Keratinocyte (primary cell): Measurements from ENCODE around the gene CYB561. TPM values are rescaled to one million over a fixed set of nuclear protein-coding genes. Genes with fewer than 3 reads are reported as not detected.

Experiments
- DNase-seq: peaks from one replicate; pipeline ENCODE4 v3.0.0-alpha.2; 2011; ENCODE audit warnings: low read depth, missing footprints, low spot score
- FAIRE-seq: peaks from 2 replicates; lab custom pipeline; 2011; peaks lifted over from hg19 to GRCh38; lab: Jason Lieb, UNC
- H2AFZ ChIP-seq: 2 replicates; pipeline ENCODE4 v1.6.0; 2012; ENCODE audit warnings: low read length, control low read depth, inconsistent platforms; ENCODE audit not compliant: control insufficient read depth
- H3K27ac ChIP-seq: 2 replicates; pipeline ENCODE4 v1.5.1; 2011; ENCODE audit warnings: low read length; ENCODE audit not compliant: control insufficient read depth, insufficient read depth
- H3K27me3 ChIP-seq: 3 replicates; pipeline ENCODE4 v1.6.0; 2011; ENCODE audit warnings: low read length; ENCODE audit not compliant: control insufficient read depth, insufficient read depth; ENCODE audit errors: extremely low read depth
- H3K36me3 ChIP-seq, 2 experiments: 2 replicates in 1 of 2; 3 replicates in 1 of 2; pipeline ENCODE4 v1.5.1; 2011; ENCODE audit warnings: low read length in 2 of 2, mild to moderate bottlenecking in 1 of 2; ENCODE audit not compliant: control insufficient read depth in 2 of 2, insufficient read depth in 2 of 2; ENCODE audit errors: extremely low read depth in 1 of 2
- H3K4me1 ChIP-seq: 3 replicates; pipeline ENCODE4 v1.5.1; 2011; ENCODE audit warnings: low read length; ENCODE audit not compliant: control insufficient read depth, insufficient read depth; ENCODE audit errors: extremely low read depth
- H3K4me2 ChIP-seq: 3 replicates; pipeline ENCODE4 v1.6.0; 2011; ENCODE audit warnings: low read depth, low read length; ENCODE audit not compliant: control insufficient read depth, insufficient read depth; ENCODE audit errors: extremely low read depth
- H3K4me3 ChIP-seq, 3 experiments: fragments of 200-600 bp in 1 of 3; sonication (generic) in 1 of 3; 2 replicates in 2 of 3; 3 replicates in 1 of 3; pipeline ENCODE4 v1.5.1; 2011 to 2016; ENCODE audit warnings: low read length in 3 of 3, mild to moderate bottlenecking in 3 of 3, control low read depth in 2 of 3, inconsistent platforms in 1 of 3, low read depth in 1 of 3, mixed read lengths in 1 of 3, mixed run types in 1 of 3, moderate library complexity in 1 of 3; ENCODE audit not compliant: control insufficient read depth in 2 of 3, insufficient read depth in 2 of 3; ENCODE audit errors: extremely low read depth in 1 of 3
- H3K79me2 ChIP-seq: 2 replicates; pipeline ENCODE4 v1.6.0; 2012; ENCODE audit warnings: low read length; ENCODE audit not compliant: control insufficient read depth, insufficient read depth
- H3K9ac ChIP-seq: 3 replicates; pipeline ENCODE4 v1.6.0; 2011; ENCODE audit warnings: low read length; ENCODE audit not compliant: control insufficient read depth, insufficient read depth; ENCODE audit errors: extremely low read depth
- H3K9me1 ChIP-seq: 3 replicates; pipeline ENCODE4 v1.6.0; 2011; ENCODE audit warnings: low read length; ENCODE audit not compliant: control insufficient read depth, insufficient read depth; ENCODE audit errors: extremely low read depth
- H3K9me3 ChIP-seq: 2 replicates; pipeline ENCODE4 v1.5.1; 2012; ENCODE audit warnings: low read depth, low read length; ENCODE audit not compliant: control insufficient read depth
- H4K20me1 ChIP-seq: 3 replicates; pipeline ENCODE4 v1.6.0; 2011; ENCODE audit warnings: low read length; ENCODE audit not compliant: control insufficient read depth, insufficient read depth; ENCODE audit errors: extremely low read depth
- EZH2 ChIP-seq: IDR thresholded peaks from one replicate; pipeline ENCODE4 v1.6.1; 2012; ENCODE audit warnings: inconsistent platforms, mild to moderate bottlenecking, low read length, moderate library complexity
- dilution Hi-C: fragments of 300-500 bp; cut with MboI; formaldehyde crosslinking; loops from one replicate; pipeline ENCODE4 v1.7.0; 2020; ENCODE audit warnings: low sequenced_read_pairs; ENCODE audit not compliant: extremely low pct_ligation_motif_present
- polyA plus RNA-seq, 5 experiments: library from polyadenylated mRNA; depleted of rRNA in 3 of 5; stranded (reverse) in 3 of 5; stranded (forward) in 1 of 5; unstranded in 1 of 5; fragments of >200 nt; gene quantifications; 1 replicate in 1 of 5; 2 replicates in 3 of 5; 3 replicates in 1 of 5; pipeline versions ENCODE4 v1.2.1 to v1.2.3, GENCODE V29; 2011 to 2012; ENCODE audit warnings: missing spikeins in 2 of 5, low read depth in 1 of 5, low replicate concordance in 1 of 5
- TF ChIP-seq, protein P1 (sequence below), 3 experiments: IDR thresholded peaks in 1 of 3; conservative IDR thresholded peaks in 1 of 3; optimal IDR thresholded peaks in 1 of 3; 2 replicates in 2 of 3; 3 replicates in 1 of 3; pipeline versions ENCODE3 to v1.5.1; 2011; ENCODE audit warnings: low read length in 3 of 3, mild to moderate bottlenecking in 3 of 3, moderate library complexity in 2 of 3, control low read depth in 1 of 3, inconsistent platforms in 1 of 3; ENCODE audit not compliant: insufficient read depth in 2 of 3; ENCODE audit errors: extremely low read depth in 1 of 3

CYB561 gene
- polyA plus RNA-seq, 1 donor (not counting 4 experiments of a cell fraction or from before 2014, with no cell fraction given), result 14.4 TPM

DNA sequence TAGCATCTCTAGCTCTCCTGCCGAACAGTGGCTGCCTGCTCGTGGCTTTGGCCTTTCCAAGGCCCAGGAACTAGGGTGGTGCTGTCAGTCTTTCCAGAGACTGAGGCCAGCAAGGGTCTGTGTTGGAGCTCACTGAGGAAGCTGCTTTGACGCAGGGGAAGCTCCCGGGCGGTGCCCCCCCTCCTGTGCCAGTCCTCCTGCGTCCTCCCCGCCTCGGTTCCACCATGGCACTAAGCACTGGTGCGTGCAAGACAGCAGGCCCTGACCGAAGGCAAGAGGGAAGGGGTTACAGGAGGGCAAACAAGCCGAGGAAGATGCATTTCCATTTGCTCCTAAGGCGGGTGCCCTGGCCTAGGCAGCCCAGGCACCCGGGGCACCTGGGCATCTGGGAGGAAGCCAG, 4.5 kb downstream of the CYB561 start:
- dilution Hi-C loops, result no loop called here
- TF ChIP-seq, protein P1, sequence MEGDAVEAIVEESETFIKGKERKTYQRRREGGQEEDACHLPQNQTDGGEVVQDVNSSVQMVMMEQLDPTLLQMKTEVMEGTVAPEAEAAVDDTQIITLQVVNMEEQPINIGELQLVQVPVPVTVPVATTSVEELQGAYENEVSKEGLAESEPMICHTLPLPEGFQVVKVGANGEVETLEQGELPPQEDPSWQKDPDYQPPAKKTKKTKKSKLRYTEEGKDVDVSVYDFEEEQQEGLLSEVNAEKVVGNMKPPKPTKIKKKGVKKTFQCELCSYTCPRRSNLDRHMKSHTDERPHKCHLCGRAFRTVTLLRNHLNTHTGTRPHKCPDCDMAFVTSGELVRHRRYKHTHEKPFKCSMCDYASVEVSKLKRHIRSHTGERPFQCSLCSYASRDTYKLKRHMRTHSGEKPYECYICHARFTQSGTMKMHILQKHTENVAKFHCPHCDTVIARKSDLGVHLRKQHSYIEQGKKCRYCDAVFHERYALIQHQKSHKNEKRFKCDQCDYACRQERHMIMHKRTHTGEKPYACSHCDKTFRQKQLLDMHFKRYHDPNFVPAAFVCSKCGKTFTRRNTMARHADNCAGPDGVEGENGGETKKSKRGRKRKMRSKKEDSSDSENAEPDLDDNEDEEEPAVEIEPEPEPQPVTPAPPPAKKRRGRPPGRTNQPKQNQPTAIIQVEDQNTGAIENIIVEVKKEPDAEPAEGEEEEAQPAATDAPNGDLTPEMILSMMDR (optimal IDR thresholded peaks at IDR 0.05 in 1 of 3, IDR thresholded peaks at IDR 0.05 in 1 of 3, conservative IDR thresholded peaks at IDR 0.05 in 1 of 3; ENCODE audit: extremely low read depth in 1 of 3, insufficient read depth in 2 of 3, low read length in 3 of 3), result no peak
- no peak for TF ChIP-seq EZH2

DNA sequence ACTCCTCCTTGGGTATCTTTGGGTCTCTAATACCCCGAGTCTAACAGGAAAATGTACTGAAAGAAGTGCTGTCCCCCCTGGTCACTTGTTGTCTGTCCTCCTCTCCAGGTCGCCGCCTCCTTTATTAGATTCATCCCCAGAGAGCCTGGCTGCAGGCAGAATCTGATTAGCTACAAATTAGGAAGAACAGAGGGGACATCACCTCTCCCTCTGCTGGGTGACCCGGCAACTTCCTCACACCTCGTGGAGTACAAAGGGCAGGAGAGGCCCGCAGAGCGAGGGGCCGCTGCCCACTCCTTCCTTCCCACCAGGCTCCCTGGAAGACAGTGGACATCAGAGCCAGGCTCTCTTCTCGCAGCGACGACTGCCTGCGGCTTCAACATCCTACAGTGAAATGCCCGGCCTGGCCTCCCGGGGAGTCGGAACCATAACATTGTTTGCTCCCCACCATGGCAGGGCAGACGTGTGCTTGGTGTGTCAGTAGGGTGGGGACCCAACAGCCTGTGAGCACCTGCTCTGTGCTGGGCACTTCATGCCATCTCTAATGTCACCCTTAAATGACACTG, 5.3 kb downstream of the CYB561 start:
- dilution Hi-C loops, result no loop called here
- FAIRE-seq, result no peak
- peaks cover 0 to 3% of the 10 kb centered on the region in 2 experiments for H3K36me3 ChIP-seq

More for the DNA sequence above, 4.5 kb downstream of the CYB561 start:
- no peak overlapping the region for H3K9ac ChIP-seq
- no peaks in the 10 kb centered on the region for H3K9me1 ChIP-seq
- H4K20me1 ChIP-seq, result no peaks in the 10 kb centered on the region
- no peak overlapping the region for H3K27ac ChIP-seq
- no peak overlapping the region for H2AFZ ChIP-seq
- no peaks in the 10 kb centered on the region for H3K79me2 ChIP-seq
- no peak overlapping the region for H3K4me3 ChIP-seq
- no peak overlapping the region for H3K4me2 ChIP-seq
- H3K4me1 ChIP-seq, result peaks cover under 1% of the 10 kb centered on the region
- H3K9me3 ChIP-seq, result no peaks in the 10 kb centered on the region
- H3K27me3 ChIP-seq, result no peaks in the 10 kb centered on the region
- no peak for FAIRE-seq
- peaks cover 0 to 3% of the 10 kb centered on the region in 2 experiments for H3K36me3 ChIP-seq
- no peak for DNase-seq

More for the DNA sequence above, 5.3 kb downstream of the CYB561 start:
- H2AFZ ChIP-seq, result no peak overlapping the region
- no peaks in the 10 kb centered on the region for H3K27me3 ChIP-seq
- peaks cover 3% of the 10 kb centered on the region for H3K4me1 ChIP-seq
- H3K79me2 ChIP-seq, result no peaks in the 10 kb centered on the region
- H3K9me1 ChIP-seq, result no peaks in the 10 kb centered on the region
- H3K4me3 ChIP-seq, result no peak overlapping the region
- no peak for DNase-seq
- H3K4me2 ChIP-seq, result no peak overlapping the region
- H3K9ac ChIP-seq, result no peak overlapping the region
- H3K9me3 ChIP-seq, result no peaks in the 10 kb centered on the region
- TF ChIP-seq EZH2, result no peak
- TF ChIP-seq, protein P1 (optimal IDR thresholded peaks at IDR 0.05 in 1 of 3, IDR thresholded peaks at IDR 0.05 in 1 of 3, conservative IDR thresholded peaks at IDR 0.05 in 1 of 3; ENCODE audit: extremely low read depth in 1 of 3, insufficient read depth in 2 of 3, low read length in 3 of 3), result no peak
- H4K20me1 ChIP-seq, result no peaks in the 10 kb centered on the region
- H3K27ac ChIP-seq, result no peak overlapping the region
